H1 (cell line): ENCODE data around the gene TMTC2. TPM values are rescaled to one million over a fixed set of nuclear protein-coding genes. Genes with fewer than 3 reads are reported as not detected.

Experiments used
- CTCF ChIA-PET: fragments of 300-600 bp; sonication (Branson Sonifier 250); formaldehyde crosslinking; loops from one replicate; lab custom pipeline; 2021; ENCODE audit not compliant: partially characterized antibody; lab: Charles Lee
- POLR2A ChIA-PET: fragments of 300-600 bp; sonication (Branson Sonifier 250); formaldehyde crosslinking; loops from one replicate; lab custom pipeline; 2021; ENCODE audit warnings: inconsistent platforms; ENCODE audit not compliant: partially characterized antibody; lab: Charles Lee
- DNase-seq, 2 experiments: peaks; one replicate each; pipeline versions ENCODE4 v3.0.0 to v3.0.0-alpha.2; 2010 to 2022; ENCODE audit warnings: low spot score in 2 of 2, low read depth in 1 of 2, mixed read lengths in 1 of 2
- FAIRE-seq: peaks from 2 replicates; lab custom pipeline; 2011; peaks lifted over from hg19 to GRCh38; lab: Jason Lieb, UNC
- H2AFZ ChIP-seq: 2 replicates; pipeline ENCODE4 v1.8.1; 2012; ENCODE audit warnings: low read length, inconsistent platforms
- H2AK5ac ChIP-seq: 2 replicates; pipeline ENCODE4 v1.6.1; 2013; ENCODE audit warnings: low read depth, low read length
- H2BK120ac ChIP-seq: replicated peaks from 2 replicates; pipeline ENCODE3; 2013; ENCODE audit warnings: low read depth, low read length, inconsistent platforms
- H2BK12ac ChIP-seq: 2 replicates; pipeline ENCODE4 v1.6.1; 2013; ENCODE audit warnings: low read depth, low read length
- H2BK15ac ChIP-seq: 2 replicates; pipeline ENCODE4 v1.6.1; 2013; ENCODE audit warnings: low read length
- H2BK20ac ChIP-seq: 2 replicates; pipeline ENCODE4 v1.6.1; 2013; ENCODE audit warnings: low read length
- H2BK5ac ChIP-seq: 2 replicates; pipeline ENCODE4 v1.6.1; 2013; ENCODE audit warnings: low read depth, low read length
- H3K14ac ChIP-seq: 2 replicates; pipeline ENCODE4 v1.6.1; 2013; ENCODE audit warnings: inconsistent platforms; ENCODE audit not compliant: insufficient read length
- H3K18ac ChIP-seq: 2 replicates; pipeline ENCODE4 v1.6.1; 2013; ENCODE audit warnings: low read length; ENCODE audit errors: extremely low read depth
- H3K23ac ChIP-seq: 2 replicates; pipeline ENCODE4 v1.6.1; 2013; ENCODE audit warnings: inconsistent platforms; ENCODE audit not compliant: insufficient read length
- H3K23me2 ChIP-seq: 2 replicates; pipeline ENCODE4 v1.6.1; 2013; ENCODE audit warnings: low read depth, low read length
- H3K27ac ChIP-seq: 2 replicates; pipeline ENCODE4 v1.6.1; 2011; ENCODE audit warnings: low read depth, low read length, inconsistent platforms
- H3K27me3 ChIP-seq, 4 experiments: replicated peaks in 1 of 4; 1 replicate in 1 of 4; 2 replicates in 3 of 4; pipeline versions ENCODE4 v1.6.1 to v1.8.1; 2011 to 2013; ENCODE audit warnings: low read length in 3 of 4, mild to moderate bottlenecking in 3 of 4, inconsistent platforms in 2 of 4, mixed read lengths in 2 of 4, moderate library complexity in 1 of 4; ENCODE audit not compliant: control insufficient read depth in 3 of 4, insufficient read depth in 3 of 4; ENCODE audit errors: extremely low read depth in 1 of 4
- H3K36me3 ChIP-seq, 4 experiments: 2 replicates each; pipeline versions ENCODE4 v1.6.1 to v1.8.1; 2011 to 2013; ENCODE audit warnings: mild to moderate bottlenecking in 4 of 4, low read length in 3 of 4, moderate library complexity in 2 of 4, control low read depth in 1 of 4, inconsistent platforms in 1 of 4; ENCODE audit not compliant: insufficient read depth in 4 of 4, control insufficient read depth in 2 of 4
- H3K4ac ChIP-seq: replicated peaks from 2 replicates; pipeline ENCODE3; 2013; ENCODE audit warnings: low read length, low read depth, mixed read lengths, inconsistent platforms; ENCODE audit not compliant: insufficient read length
- H3K4me1 ChIP-seq, 4 experiments: replicated peaks in 1 of 4; 1 replicate in 1 of 4; 2 replicates in 3 of 4; pipeline versions ENCODE4 v1.6.1 to v1.8.1; 2011 to 2013; ENCODE audit warnings: low read length in 3 of 4, inconsistent platforms in 2 of 4, mixed read lengths in 1 of 4; ENCODE audit not compliant: insufficient read depth in 4 of 4, control insufficient read depth in 3 of 4
- H3K4me2 ChIP-seq, 2 experiments: 2 replicates each; pipeline versions ENCODE4 v1.6.1 to v1.8.1; 2011 to 2013; ENCODE audit warnings: low read depth in 2 of 2, low read length in 2 of 2, control low read depth in 1 of 2, inconsistent platforms in 1 of 2, mild to moderate bottlenecking in 1 of 2; ENCODE audit not compliant: insufficient read depth in 1 of 2
- H3K4me3 ChIP-seq, 4 experiments: fragments of 200-600, 300-600 bp in 1 of 4; sonication (generic), shearing (Covaris generic), sonication (Bioruptor Twin) in 1 of 4; 2 replicates each; pipeline versions ENCODE4 v1.5.1 to v1.8.1; 2011 to 2016; ENCODE audit warnings: low read length in 4 of 4, low read depth in 3 of 4, control low read depth in 2 of 4, inconsistent platforms in 2 of 4, mild to moderate bottlenecking in 2 of 4, mixed read lengths in 1 of 4, moderate library complexity in 1 of 4; ENCODE audit not compliant: insufficient read depth in 2 of 4; ENCODE audit errors: extremely low read depth in 1 of 4
- H3K56ac ChIP-seq: replicated peaks from 2 replicates; pipeline ENCODE3; 2013; ENCODE audit warnings: low read depth, mild to moderate bottlenecking, mixed read lengths, low read length, inconsistent platforms; ENCODE audit not compliant: insufficient read length
- H3K79me1 ChIP-seq: 2 replicates; pipeline ENCODE4 v1.6.1; 2013; ENCODE audit warnings: low read depth, low read length, control low read depth
- H3K79me2 ChIP-seq, 2 experiments: 2 replicates each; pipeline versions ENCODE4 v1.6.1 to v1.8.1; 2012 to 2013; ENCODE audit warnings: low read length in 2 of 2, mild to moderate bottlenecking in 2 of 2, inconsistent platforms in 1 of 2; ENCODE audit not compliant: insufficient read depth in 2 of 2, control insufficient read depth in 1 of 2
- H3K9ac ChIP-seq, 4 experiments: replicated peaks in 1 of 4; 1 replicate in 1 of 4; 2 replicates in 3 of 4; pipeline versions ENCODE4 v1.6.1 to v1.8.1; 2011 to 2013; ENCODE audit warnings: low read depth in 3 of 4, low read length in 3 of 4, control low read depth in 2 of 4, mild to moderate bottlenecking in 2 of 4, moderate library complexity in 2 of 4, inconsistent platforms in 1 of 4; ENCODE audit errors: extremely low read depth in 1 of 4
- H3K9me3 ChIP-seq, 2 experiments: 2 replicates each; pipeline versions ENCODE4 v1.6.1 to v1.8.1; 2012 to 2013; ENCODE audit warnings: mild to moderate bottlenecking in 2 of 2, moderate library complexity in 2 of 2, control low read depth in 1 of 2, inconsistent platforms in 1 of 2, low read depth in 1 of 2, low read length in 1 of 2, mixed read lengths in 1 of 2; ENCODE audit not compliant: insufficient read depth in 2 of 2
- H4K20me1 ChIP-seq, 2 experiments: replicated peaks in 1 of 2; 2 replicates each; pipeline versions ENCODE3 to v1.8.1; 2011 to 2013; ENCODE audit warnings: inconsistent platforms in 2 of 2, low read length in 2 of 2, mild to moderate bottlenecking in 1 of 2; ENCODE audit not compliant: insufficient read depth in 2 of 2, control insufficient read depth in 1 of 2
- H4K5ac ChIP-seq: 2 replicates; pipeline ENCODE4 v1.6.1; 2013; ENCODE audit warnings: low read length, low read depth, mixed read lengths, inconsistent platforms; ENCODE audit not compliant: insufficient read length
- H4K8ac ChIP-seq: 2 replicates; pipeline ENCODE4 v1.8.0; 2013; ENCODE audit warnings: mild to moderate bottlenecking, moderate library complexity, low read length, inconsistent platforms; ENCODE audit not compliant: insufficient read depth; ENCODE audit errors: extremely low read depth
- H4K91ac ChIP-seq: replicated peaks from 2 replicates; pipeline ENCODE3; 2013; ENCODE audit warnings: low read length, mixed read lengths, inconsistent platforms; ENCODE audit not compliant: insufficient read length
- CTBP2 ChIP-seq: IDR thresholded peaks from 2 replicates; pipeline ENCODE4 v1.7.0; 2011; ENCODE audit warnings: borderline replicate concordance, mild to moderate bottlenecking, moderate library complexity, mixed read lengths, low read length; ENCODE audit not compliant: insufficient read depth, insufficient read length
- EGR1 ChIP-seq: IDR thresholded peaks from 2 replicates; pipeline ENCODE4 v1.6.1; 2011; ENCODE audit warnings: low read depth, low read length, borderline replicate concordance
- POU5F1 ChIP-seq: IDR thresholded peaks from 2 replicates; pipeline ENCODE4 v1.6.1; 2011; ENCODE audit warnings: low read depth, mild to moderate bottlenecking, low read length, moderate library complexity
- TBP ChIP-seq: IDR thresholded peaks from 2 replicates; pipeline ENCODE4 v1.6.1; 2011; ENCODE audit warnings: low read depth, low read length, improper control_type of control experiment
- YY1 ChIP-seq: IDR thresholded peaks from 2 replicates; pipeline ENCODE4 v1.6.1; 2011; ENCODE audit warnings: low read depth, mild to moderate bottlenecking, low read length
- WGBS, 2 experiments: shearing (Covaris generic) in 1 of 2; methylation state at CpG; one replicate each; pipeline versions ENCODE4 v1.1.6 to v1.1.7; 2013 to 2015; ENCODE audit warnings: low lambda C conversion rate in 2 of 2, mixed read lengths in 2 of 2, inconsistent platforms in 1 of 2, low coverage in 1 of 2, missing lambda C conversion rate in 1 of 2; ENCODE audit not compliant: insufficient replicate concordance in 2 of 2, insufficient coverage in 1 of 2, insufficient read length in 1 of 2; ENCODE audit errors: extremely low coverage in 1 of 2, missing lambda C conversion rate in 1 of 2; 5-methylcytosine and 5-hydroxymethylcytosine counted together
- polyA plus RNA-seq, 7 experiments: library from polyadenylated mRNA; depleted of rRNA in 3 of 7; stranded (reverse) in 5 of 7; unstranded in 2 of 7; fragments of >200 nt in 5 of 7; fragments of 200-250 nt in 2 of 7; gene quantifications; 1 replicate in 5 of 7; 2 replicates in 1 of 7; 4 replicates in 1 of 7; pipeline versions ENCODE4 v1.2.1 to v1.2.3, GENCODE V29; 2011 to 2013; ENCODE audit warnings: missing spikeins in 2 of 7, mixed read lengths in 2 of 7
- total RNA-seq: library from RNA; stranded (reverse); fragmentation: NEBNext Ultra II Directional; extraction: Animal tissue kit (Norgen Biotek cat#: 25700); gene quantifications from 2 replicates; pipeline ENCODE4 v1.2.1, GENCODE V29; 2021
- TF ChIP-seq, protein P1 (sequence below), 3 experiments: IDR thresholded peaks; 1 replicate in 2 of 3; 2 replicates in 1 of 3; pipeline versions ENCODE4 v1.5.1 to v1.6.1; 2011; ENCODE audit warnings: low read length in 3 of 3, mild to moderate bottlenecking in 3 of 3, inconsistent platforms in 2 of 3, low read depth in 1 of 3, moderate library complexity in 1 of 3; ENCODE audit not compliant: insufficient read depth in 1 of 3; ENCODE audit errors: control extremely low read depth in 1 of 3

TMTC2 gene
- total and polyA plus RNA-seq, 2 of the 8 experiments (the other 6 are each of a cell fraction or from before 2014, with no cell fraction given): 2.3 to 3.9 TPM

DNA sequence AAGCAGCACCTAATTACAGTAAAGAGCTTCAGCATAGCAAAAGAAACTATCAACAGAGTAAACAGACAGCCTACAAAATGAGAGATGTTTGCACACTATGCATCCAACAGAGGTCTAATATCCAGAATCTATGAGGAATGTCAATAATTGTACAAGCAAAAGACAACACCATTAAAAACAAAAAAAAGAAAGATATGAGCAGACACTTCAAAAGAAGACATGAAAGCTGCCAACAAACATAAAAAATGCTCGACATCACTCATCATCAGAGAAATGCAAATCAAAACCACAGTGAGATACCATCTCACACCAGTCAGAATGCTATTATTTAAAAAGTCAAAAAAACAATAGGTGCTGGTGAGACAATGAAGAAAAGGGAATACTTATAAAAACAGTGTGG is 273.1 kb downstream of the TMTC2 start:
- CTCF ChIA-PET: interaction anchor here (0.6 kb wide), 1 partner anchor 28 kb away, joined by 3 read pairs; no protein-coding TSS in a partner anchor
- TF ChIP-seq POU5F1: no peak
- no peak for TF ChIP-seq TBP
- no peak for TF ChIP-seq YY1
- TF ChIP-seq EGR1: no peak
- no peak for TF ChIP-seq CTBP2
- TF ChIP-seq, protein P1, sequence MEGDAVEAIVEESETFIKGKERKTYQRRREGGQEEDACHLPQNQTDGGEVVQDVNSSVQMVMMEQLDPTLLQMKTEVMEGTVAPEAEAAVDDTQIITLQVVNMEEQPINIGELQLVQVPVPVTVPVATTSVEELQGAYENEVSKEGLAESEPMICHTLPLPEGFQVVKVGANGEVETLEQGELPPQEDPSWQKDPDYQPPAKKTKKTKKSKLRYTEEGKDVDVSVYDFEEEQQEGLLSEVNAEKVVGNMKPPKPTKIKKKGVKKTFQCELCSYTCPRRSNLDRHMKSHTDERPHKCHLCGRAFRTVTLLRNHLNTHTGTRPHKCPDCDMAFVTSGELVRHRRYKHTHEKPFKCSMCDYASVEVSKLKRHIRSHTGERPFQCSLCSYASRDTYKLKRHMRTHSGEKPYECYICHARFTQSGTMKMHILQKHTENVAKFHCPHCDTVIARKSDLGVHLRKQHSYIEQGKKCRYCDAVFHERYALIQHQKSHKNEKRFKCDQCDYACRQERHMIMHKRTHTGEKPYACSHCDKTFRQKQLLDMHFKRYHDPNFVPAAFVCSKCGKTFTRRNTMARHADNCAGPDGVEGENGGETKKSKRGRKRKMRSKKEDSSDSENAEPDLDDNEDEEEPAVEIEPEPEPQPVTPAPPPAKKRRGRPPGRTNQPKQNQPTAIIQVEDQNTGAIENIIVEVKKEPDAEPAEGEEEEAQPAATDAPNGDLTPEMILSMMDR (IDR thresholded peaks at IDR 0.05; ENCODE audit: control extremely low read depth in 1 of 3, insufficient read depth in 1 of 3, low read depth in 1 of 3, low read length in 3 of 3): no peak

More for the DNA sequence above, 273.1 kb downstream of the TMTC2 start:
- no peak overlapping the region for H3K9ac ChIP-seq
- no peak overlapping the region for H3K4me3 ChIP-seq
- H3K4me1 ChIP-seq: no peaks in the 10 kb centered on the region
- no peak overlapping the region for H2BK120ac ChIP-seq
- no peaks in the 10 kb centered on the region for H3K9me3 ChIP-seq
- H2BK5ac ChIP-seq: no peak overlapping the region
- no peaks in the 10 kb centered on the region for H3K79me2 ChIP-seq
- H3K36me3 ChIP-seq: no peaks in the 10 kb centered on the region
- H4K5ac ChIP-seq: no peak overlapping the region
- no peak overlapping the region for H3K14ac ChIP-seq
- no peaks in the 10 kb centered on the region for H4K20me1 ChIP-seq
- no peak overlapping the region for H2BK12ac ChIP-seq
- FAIRE-seq: no peak
- H3K18ac ChIP-seq: no peak overlapping the region
- no peak overlapping the region for H3K27ac ChIP-seq
- H3K23ac ChIP-seq: no peak overlapping the region
- no peak overlapping the region for H2AK5ac ChIP-seq
- H3K4me2 ChIP-seq: no peak overlapping the region
- no peak overlapping the region for H2AFZ ChIP-seq
- no peak overlapping the region for H3K4ac ChIP-seq
- H4K91ac ChIP-seq: no peak overlapping the region
- no peaks in the 10 kb centered on the region for H3K27me3 ChIP-seq
- H3K23me2 ChIP-seq: no peaks in the 10 kb centered on the region
- H2BK20ac ChIP-seq: no peak overlapping the region
- no peaks in the 10 kb centered on the region for H3K79me1 ChIP-seq
- H3K56ac ChIP-seq: no peak overlapping the region
- no peak overlapping the region for H2BK15ac ChIP-seq
- POLR2A ChIA-PET: no interaction called here
- WGBS, 2 experiments: 87% methylated on average over 1 of the region's 1 CpG; no CpG with 5 or more reads in 1 of the 2 experiments
- no peak overlapping the region for H4K8ac ChIP-seq
- no peak for DNase-seq
